ENCODE measurements around the gene AGXT.

GRCh38 chr2:240911641-240912265 is 43.1 kb downstream of the AGXT start:
- TF ChIP-seq CTCF (IDR thresholded peaks at IDR 0.05 in 2 of 3, conservative IDR thresholded peaks at IDR 0.05 in 1 of 3; ENCODE audit: borderline replicate concordance in 1 of 3, insufficient read depth in 1 of 3, low read depth in 2 of 3, low read length in 2 of 3): no peak
- no peak for TF ChIP-seq SP1 (IDR thresholded peaks at IDR 0.05; ENCODE audit: low read depth)
